ENCODE data around the gene GALK1. TPM values are rescaled to one million over a fixed set of nuclear protein-coding genes. Genes with fewer than 3 reads are reported as not detected.

The GALK1 gene
- total and polyA plus RNA-seq, 2 of the 13 experiments (the other 11 are each of a cell fraction or from before 2014, with no cell fraction given): 59.9 to 93.6 TPM

DNA sequence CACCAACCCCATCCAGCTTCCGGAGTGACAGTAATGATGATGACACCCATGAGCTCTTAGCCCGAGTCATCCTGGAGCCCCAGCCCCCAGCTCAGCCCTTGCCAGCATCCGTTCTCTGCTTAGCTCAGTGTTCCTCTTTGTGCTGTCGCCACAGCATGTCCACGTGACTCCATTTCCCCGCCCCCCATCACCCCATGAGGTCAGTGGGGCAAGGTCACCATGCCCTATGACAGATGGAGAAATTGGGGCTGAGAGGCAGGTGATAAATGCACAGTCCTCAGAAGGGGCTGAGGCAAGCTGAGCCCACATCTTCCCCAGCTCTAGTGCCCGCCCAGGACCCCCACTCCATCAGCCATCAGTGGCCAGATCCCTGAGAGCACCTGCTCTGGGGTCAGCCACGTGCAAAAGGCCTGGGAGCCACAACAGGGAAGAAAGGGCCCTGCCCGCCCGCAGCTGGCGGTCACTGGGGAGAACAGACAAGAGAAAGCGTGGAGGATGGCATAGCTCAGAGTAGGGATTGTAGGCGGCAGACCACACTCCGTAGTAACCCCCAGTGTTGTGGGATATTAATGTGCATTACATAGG is 26.7 kb downstream of the GALK1 start (continued):
- no peak for TF ChIP-seq TCF12 (IDR thresholded peaks at IDR 0.05)
- TF ChIP-seq TCF12 (CRISPR knock-in tag; IDR thresholded peaks at IDR 0.05): no peak
- TF ChIP-seq, protein P1, sequence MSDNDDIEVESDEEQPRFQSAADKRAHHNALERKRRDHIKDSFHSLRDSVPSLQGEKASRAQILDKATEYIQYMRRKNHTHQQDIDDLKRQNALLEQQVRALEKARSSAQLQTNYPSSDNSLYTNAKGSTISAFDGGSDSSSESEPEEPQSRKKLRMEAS (IDR thresholded peaks at IDR 0.05): peak; percentile 83
- TF ChIP-seq ZNF230 (CRISPR knock-in tag; IDR thresholded peaks at IDR 0.05): no peak
- peak; percentile 31; the same call in 1 of the 2 replicates for TF ChIP-seq ZBTB21 (CRISPR knock-in tag; IDR thresholded peaks at IDR 0.05)
- TF ChIP-seq AKAP8 (CRISPR knock-in tag; IDR thresholded peaks at IDR 0.05): no peak
- no peak for TF ChIP-seq FIP1L1 (IDR thresholded peaks at IDR 0.05; ENCODE audit: borderline replicate concordance, insufficient read depth, low read depth, low read length)
- no peak for TF ChIP-seq ADNP (CRISPR knock-in tag; IDR thresholded peaks at IDR 0.05)
- no peak for TF ChIP-seq NRL (CRISPR knock-in tag; IDR thresholded peaks at IDR 0.05; ENCODE audit: borderline replicate concordance)
- TF ChIP-seq MAFG (CRISPR knock-in tag; IDR thresholded peaks at IDR 0.05): no peak
- no peak for TF ChIP-seq SAFB2 (CRISPR knock-in tag; IDR thresholded peaks at IDR 0.05; ENCODE audit: borderline replicate concordance, low read depth)
- no peak for TF ChIP-seq MEIS1 (CRISPR knock-in tag; IDR thresholded peaks at IDR 0.05; ENCODE audit: borderline replicate concordance)
- TF ChIP-seq CEBPB (IDR thresholded peaks at IDR 0.05; ENCODE audit: borderline replicate concordance, low read depth, low read length): peak; percentile 19; the same call in 1 of the 2 replicates
- TF ChIP-seq ZFP36L1 (CRISPR knock-in tag; IDR thresholded peaks at IDR 0.05): no peak
- TF ChIP-seq, protein P2, sequence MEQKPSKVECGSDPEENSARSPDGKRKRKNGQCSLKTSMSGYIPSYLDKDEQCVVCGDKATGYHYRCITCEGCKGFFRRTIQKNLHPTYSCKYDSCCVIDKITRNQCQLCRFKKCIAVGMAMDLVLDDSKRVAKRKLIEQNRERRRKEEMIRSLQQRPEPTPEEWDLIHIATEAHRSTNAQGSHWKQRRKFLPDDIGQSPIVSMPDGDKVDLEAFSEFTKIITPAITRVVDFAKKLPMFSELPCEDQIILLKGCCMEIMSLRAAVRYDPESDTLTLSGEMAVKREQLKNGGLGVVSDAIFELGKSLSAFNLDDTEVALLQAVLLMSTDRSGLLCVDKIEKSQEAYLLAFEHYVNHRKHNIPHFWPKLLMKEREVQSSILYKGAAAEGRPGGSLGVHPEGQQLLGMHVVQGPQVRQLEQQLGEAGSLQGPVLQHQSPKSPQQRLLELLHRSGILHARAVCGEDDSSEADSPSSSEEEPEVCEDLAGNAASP (CRISPR knock-in tag; IDR thresholded peaks at IDR 0.05; ENCODE audit: borderline replicate concordance): peak; percentile 36; the same call in 1 of the 2 replicates
- peak; percentile 51; the same call in 1 of the 2 replicates for TF ChIP-seq MTA1 (CRISPR knock-in tag; IDR thresholded peaks at IDR 0.05; ENCODE audit: borderline replicate concordance)
- TF ChIP-seq, protein P3, sequence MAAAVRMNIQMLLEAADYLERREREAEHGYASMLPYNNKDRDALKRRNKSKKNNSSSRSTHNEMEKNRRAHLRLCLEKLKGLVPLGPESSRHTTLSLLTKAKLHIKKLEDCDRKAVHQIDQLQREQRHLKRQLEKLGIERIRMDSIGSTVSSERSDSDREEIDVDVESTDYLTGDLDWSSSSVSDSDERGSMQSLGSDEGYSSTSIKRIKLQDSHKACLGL (CRISPR knock-in tag; IDR thresholded peaks at IDR 0.05): no peak
- no peak for TF ChIP-seq MXI1 (IDR thresholded peaks at IDR 0.05; ENCODE audit: borderline replicate concordance, low read depth, low read length)
- TF ChIP-seq, protein P4, sequence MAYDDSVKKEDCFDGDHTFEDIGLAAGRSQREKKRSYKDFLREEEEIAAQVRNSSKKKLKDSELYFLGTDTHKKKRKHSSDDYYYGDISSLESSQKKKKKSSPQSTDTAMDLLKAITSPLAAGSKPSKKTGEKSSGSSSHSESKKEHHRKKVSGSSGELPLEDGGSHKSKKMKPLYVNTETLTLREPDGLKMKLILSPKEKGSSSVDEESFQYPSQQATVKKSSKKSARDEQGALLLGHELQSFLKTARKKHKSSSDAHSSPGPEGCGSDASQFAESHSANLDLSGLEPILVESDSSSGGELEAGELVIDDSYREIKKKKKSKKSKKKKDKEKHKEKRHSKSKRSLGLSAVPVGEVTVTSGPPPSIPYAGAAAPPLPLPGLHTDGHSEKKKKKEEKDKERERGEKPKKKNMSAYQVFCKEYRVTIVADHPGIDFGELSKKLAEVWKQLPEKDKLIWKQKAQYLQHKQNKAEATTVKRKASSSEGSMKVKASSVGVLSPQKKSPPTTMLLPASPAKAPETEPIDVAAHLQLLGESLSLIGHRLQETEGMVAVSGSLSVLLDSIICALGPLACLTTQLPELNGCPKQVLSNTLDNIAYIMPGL (CRISPR knock-in tag; IDR thresholded peaks at IDR 0.05; ENCODE audit: borderline replicate concordance in 1 of 2, low read depth in 1 of 2): no peak
- TF ChIP-seq ZNF782 (CRISPR knock-in tag; IDR thresholded peaks at IDR 0.05; ENCODE audit: borderline replicate concordance): peak; percentile 63; the same call in 1 of the 2 replicates
- no peak for TF ChIP-seq ATRX (CRISPR knock-in tag; IDR thresholded peaks at IDR 0.05; ENCODE audit: borderline replicate concordance)
- TF ChIP-seq ZNF510 (CRISPR knock-in tag; IDR thresholded peaks at IDR 0.05; ENCODE audit: low read depth): no peak
- TF ChIP-seq, protein P5, sequence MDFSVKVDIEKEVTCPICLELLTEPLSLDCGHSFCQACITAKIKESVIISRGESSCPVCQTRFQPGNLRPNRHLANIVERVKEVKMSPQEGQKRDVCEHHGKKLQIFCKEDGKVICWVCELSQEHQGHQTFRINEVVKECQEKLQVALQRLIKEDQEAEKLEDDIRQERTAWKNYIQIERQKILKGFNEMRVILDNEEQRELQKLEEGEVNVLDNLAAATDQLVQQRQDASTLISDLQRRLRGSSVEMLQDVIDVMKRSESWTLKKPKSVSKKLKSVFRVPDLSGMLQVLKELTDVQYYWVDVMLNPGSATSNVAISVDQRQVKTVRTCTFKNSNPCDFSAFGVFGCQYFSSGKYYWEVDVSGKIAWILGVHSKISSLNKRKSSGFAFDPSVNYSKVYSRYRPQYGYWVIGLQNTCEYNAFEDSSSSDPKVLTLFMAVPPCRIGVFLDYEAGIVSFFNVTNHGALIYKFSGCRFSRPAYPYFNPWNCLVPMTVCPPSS (IDR thresholded peaks at IDR 0.05): no peak
- TF ChIP-seq ZBTB38 (CRISPR knock-in tag; IDR thresholded peaks at IDR 0.05): peak; percentile 69
- TF ChIP-seq SSRP1 (CRISPR knock-in tag; IDR thresholded peaks at IDR 0.05): no peak
- TF ChIP-seq SOX5 (CRISPR knock-in tag; IDR thresholded peaks at IDR 0.05; ENCODE audit: borderline replicate concordance): peak; percentile 55; the same call in 1 of the 2 replicates

All from HepG2 (cell line).